Esophagus squamous epithelium (tissue), 4 donors: ENCODE measurements around the gene GOLGB1.

Source experiments
- CTCF ChIP-seq, 6 experiments: fragments of 450-650 bp in 4 of 6; fragments of 200-600 bp in 2 of 6; sonication (generic) in 2 of 6; IDR thresholded peaks; one replicate each; pipeline ENCODE4 v1.5.1; 2016 to 2019; ENCODE audit warnings: antibody characterized with exemption in 6 of 6, mild to moderate bottlenecking in 4 of 6, moderate library complexity in 4 of 6
- POLR2A ChIP-seq, 4 donors: fragments of 450-650 bp; IDR thresholded peaks; one replicate each; pipeline ENCODE4 v1.6.1; 2017; ENCODE audit warnings: antibody characterized with exemption in 4 of 4, mild to moderate bottlenecking in 4 of 4, moderate library complexity in 3 of 4

DNA sequence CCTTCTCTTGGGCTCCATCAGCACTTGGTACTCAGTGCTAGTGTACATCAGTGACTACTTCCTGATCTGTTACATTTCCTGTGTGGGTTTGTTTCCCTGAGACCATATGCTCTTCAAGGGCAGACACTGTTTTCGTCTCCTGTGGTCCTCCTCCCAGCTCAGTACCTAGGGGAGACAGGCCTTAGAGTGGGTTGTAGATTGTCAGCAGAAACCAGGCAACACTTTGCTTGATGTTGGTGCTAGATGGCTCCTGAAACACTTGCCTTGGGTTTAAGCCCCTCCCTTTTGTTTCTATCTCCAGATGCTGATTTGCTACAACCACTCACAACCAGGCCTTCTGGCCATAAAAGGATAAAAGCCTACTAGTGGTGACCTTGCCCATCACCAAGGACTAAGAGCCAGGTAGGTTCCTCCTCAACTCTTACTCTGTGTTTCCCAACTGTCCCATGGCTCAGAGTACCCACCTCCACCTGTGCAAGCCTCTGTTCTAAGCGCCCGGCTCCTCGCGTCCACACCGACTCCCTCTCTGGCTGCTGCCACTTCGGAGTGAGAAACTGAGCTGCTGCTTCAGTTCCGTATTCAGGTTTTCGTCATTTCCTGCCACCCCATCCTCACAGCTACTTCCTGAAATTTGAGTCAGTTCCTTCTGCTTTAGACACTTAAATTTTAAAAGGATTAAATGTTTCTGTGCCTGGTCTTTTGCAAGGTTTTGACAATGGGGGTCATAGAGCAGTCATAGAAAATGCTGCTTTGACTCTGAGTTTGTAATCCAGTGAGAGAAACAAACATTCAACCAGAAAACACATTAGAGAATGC is 89.0 kb downstream of the GOLGB1 start, which contains the start of gene HCLS1:
- TF ChIP-seq CTCF (IDR thresholded peaks at IDR 0.05) (no peak), POLR2A (IDR thresholded peaks at IDR 0.05) (peak in 2 of 4 donors; percentile 63 to 79)
